Suprapubic skin (tissue), 4 donors: Measurements from ENCODE around the gene CELA1.

Source experiments
- EP300 ChIP-seq: sonication (generic); formaldehyde crosslinking; IDR thresholded peaks from one replicate; pipeline ENCODE4 v1.6.1; 2017; ENCODE audit warnings: antibody characterized with exemption
- POLR2A ChIP-seq, 2 donors: fragments of 450-650 bp; IDR thresholded peaks; one replicate each; pipeline ENCODE4 v1.6.1; 2017; ENCODE audit warnings: antibody characterized with exemption in 2 of 2, mild to moderate bottlenecking in 2 of 2, moderate library complexity in 2 of 2
- POLR2AphosphoS5 ChIP-seq, 3 donors: sonication (generic); formaldehyde crosslinking; IDR thresholded peaks; one replicate each; pipeline ENCODE4 v1.6.1; 2017; ENCODE audit warnings: antibody characterized with exemption in 3 of 3
- TF ChIP-seq, protein P1 (sequence below), 2 donors: fragments of 200-600 bp in 1 of 2; fragments of 450-650 bp in 1 of 2; sonication (generic) in 1 of 2; IDR thresholded peaks; one replicate each; pipeline ENCODE4 v1.5.1; 2016 to 2019; ENCODE audit warnings: antibody characterized with exemption in 2 of 2, mild to moderate bottlenecking in 1 of 2, moderate library complexity in 1 of 2

DNA sequence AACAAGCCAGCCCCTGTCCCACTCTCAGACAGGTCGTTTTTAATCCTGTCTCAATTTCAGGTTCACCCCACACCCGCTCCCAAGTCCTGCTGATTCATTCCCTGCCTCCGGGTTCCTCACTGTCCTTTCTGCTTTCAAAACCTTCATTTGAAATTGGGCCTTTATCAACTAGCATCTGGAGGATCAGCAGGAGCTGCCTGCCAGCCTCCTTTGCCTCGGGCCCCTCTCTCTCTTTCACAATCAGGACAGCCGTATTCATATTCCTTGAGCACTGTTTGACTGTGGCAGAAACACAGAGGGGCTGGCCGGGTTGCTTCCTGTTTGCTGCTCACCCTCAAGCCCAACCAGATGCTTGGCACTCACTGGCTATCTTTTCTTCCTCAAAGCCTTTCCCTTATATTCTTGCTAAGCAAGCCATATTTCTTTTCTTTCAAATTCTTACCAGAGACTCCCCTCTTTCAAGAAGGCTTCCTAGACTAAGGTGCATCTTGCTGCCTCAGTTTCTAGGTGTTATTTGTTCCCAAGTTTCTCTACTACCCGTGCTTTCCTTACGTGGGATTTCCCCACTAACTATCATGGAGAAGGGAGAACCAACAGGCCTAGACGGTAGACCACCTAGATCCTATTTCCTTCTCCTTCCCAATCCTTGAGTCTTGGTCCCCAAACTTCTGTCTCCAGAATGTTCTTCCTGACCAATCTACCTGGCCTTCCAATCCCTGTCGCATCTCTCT, 41.8 kb upstream of the CELA1 start:
- TF ChIP-seq, protein P1, sequence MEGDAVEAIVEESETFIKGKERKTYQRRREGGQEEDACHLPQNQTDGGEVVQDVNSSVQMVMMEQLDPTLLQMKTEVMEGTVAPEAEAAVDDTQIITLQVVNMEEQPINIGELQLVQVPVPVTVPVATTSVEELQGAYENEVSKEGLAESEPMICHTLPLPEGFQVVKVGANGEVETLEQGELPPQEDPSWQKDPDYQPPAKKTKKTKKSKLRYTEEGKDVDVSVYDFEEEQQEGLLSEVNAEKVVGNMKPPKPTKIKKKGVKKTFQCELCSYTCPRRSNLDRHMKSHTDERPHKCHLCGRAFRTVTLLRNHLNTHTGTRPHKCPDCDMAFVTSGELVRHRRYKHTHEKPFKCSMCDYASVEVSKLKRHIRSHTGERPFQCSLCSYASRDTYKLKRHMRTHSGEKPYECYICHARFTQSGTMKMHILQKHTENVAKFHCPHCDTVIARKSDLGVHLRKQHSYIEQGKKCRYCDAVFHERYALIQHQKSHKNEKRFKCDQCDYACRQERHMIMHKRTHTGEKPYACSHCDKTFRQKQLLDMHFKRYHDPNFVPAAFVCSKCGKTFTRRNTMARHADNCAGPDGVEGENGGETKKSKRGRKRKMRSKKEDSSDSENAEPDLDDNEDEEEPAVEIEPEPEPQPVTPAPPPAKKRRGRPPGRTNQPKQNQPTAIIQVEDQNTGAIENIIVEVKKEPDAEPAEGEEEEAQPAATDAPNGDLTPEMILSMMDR (IDR thresholded peaks at IDR 0.05), result no peak
- TF ChIP-seq POLR2A (IDR thresholded peaks at IDR 0.05) (no peak), EP300 (no peak), POLR2AphosphoS5 (IDR thresholded peaks at IDR 0.05) (no peak)
